Neural cell (in vitro differentiated cells): ENCODE results near the gene CD151. TPM values are rescaled to one million over a fixed set of nuclear protein-coding genes. Genes with fewer than 3 reads are reported as not detected.

ENCODE experiments used
- H2AFZ ChIP-seq: fragments of 200-600, 300-800 bp; sonication (generic), shearing (Covaris generic); 2 replicates; pipeline ENCODE4 v1.6.0; 2014; ENCODE audit warnings: low read depth, mild to moderate bottlenecking, antibody characterized with exemption, low read length, moderate library complexity
- H3F3A ChIP-seq: fragments of 200-600 bp; shearing (Covaris generic); 2 replicates; pipeline ENCODE4 v1.6.1; 2016; ENCODE audit warnings: mild to moderate bottlenecking, moderate library complexity, mixed read lengths, antibody characterized with exemption, low read length; ENCODE audit not compliant: insufficient read depth, poor library complexity, severe bottlenecking
- H3K27ac ChIP-seq: fragments of 200-600, 300-800 bp; sonication (generic), shearing (Covaris generic); 2 replicates; pipeline ENCODE4 v1.5.1; 2014; ENCODE audit warnings: mild to moderate bottlenecking, low read length, moderate library complexity
- H3K27me3 ChIP-seq: fragments of 300-800, 200-600 bp; sonication (generic), shearing (Covaris generic); 2 replicates; pipeline ENCODE4 v1.6.0; 2014; ENCODE audit warnings: mild to moderate bottlenecking, low read depth, low read length, moderate library complexity; ENCODE audit not compliant: insufficient read depth
- H3K36me3 ChIP-seq: fragments of 300-800, 200-600 bp; sonication (generic), shearing (Covaris generic); 2 replicates; pipeline ENCODE4 v1.5.1; 2014; ENCODE audit warnings: mild to moderate bottlenecking, antibody characterized with exemption, low read length, moderate library complexity; ENCODE audit not compliant: insufficient read depth
- H3K4me2 ChIP-seq: fragments of 300-800, 200-600 bp; sonication (generic), shearing (Covaris generic); 2 replicates; pipeline ENCODE4 v1.6.0; 2014; ENCODE audit warnings: mild to moderate bottlenecking, low read length
- H3K4me3 ChIP-seq: fragments of 300-800, 200-600 bp; sonication (generic), shearing (Covaris generic); 2 replicates; pipeline ENCODE4 v1.5.1; 2014; ENCODE audit warnings: mild to moderate bottlenecking, low read length, moderate library complexity
- H3K79me2 ChIP-seq: fragments of 200-600 bp; shearing (Covaris generic); replicated peaks from 2 replicates; pipeline ENCODE4 v1.6.0; 2014; ENCODE audit warnings: mild to moderate bottlenecking, low read length, moderate library complexity; ENCODE audit not compliant: insufficient read depth
- H3K9ac ChIP-seq: fragments of 300-800, 200-600 bp; sonication (generic), shearing (Covaris generic); 2 replicates; pipeline ENCODE4 v1.6.1; 2016; ENCODE audit warnings: mild to moderate bottlenecking, low read length, mixed read lengths
- H3K9me2 ChIP-seq: fragments of 200-600 bp; shearing (Covaris generic); 2 replicates; pipeline ENCODE4 v1.6.1; 2016; ENCODE audit warnings: mild to moderate bottlenecking, low read length, mixed read lengths; ENCODE audit not compliant: insufficient read depth
- H3K9me3 ChIP-seq: fragments of 200-600, 300-800 bp; sonication (generic), shearing (Covaris generic); 2 replicates; pipeline ENCODE4 v1.6.1; 2016; ENCODE audit warnings: mild to moderate bottlenecking, mixed run types, low read length, moderate library complexity, mixed read lengths
- H4K20me1 ChIP-seq: fragments of 200-600 bp; shearing (Covaris generic); 2 replicates; pipeline ENCODE4 v1.6.1; 2016; ENCODE audit warnings: mild to moderate bottlenecking, mixed run types; ENCODE audit not compliant: insufficient read depth
- EP300 ChIP-seq: fragments of 450-650 bp; conservative IDR thresholded peaks from 2 replicates; pipeline ENCODE4 v1.6.1; 2014; ENCODE audit warnings: antibody characterized with exemption, mild to moderate bottlenecking, moderate library complexity; ENCODE audit not compliant: poor library complexity, severe bottlenecking
- EZH2 ChIP-seq: fragments of 200-600, 300-800 bp; shearing (Covaris generic), sonication (generic); IDR thresholded peaks from 2 replicates; pipeline ENCODE4 v1.6.1; 2014; ENCODE audit warnings: antibody characterized with exemption, low read length, borderline replicate concordance, mild to moderate bottlenecking; ENCODE audit not compliant: insufficient read depth, poor library complexity, severe bottlenecking
- MXI1 ChIP-seq: fragments of 450-650 bp; conservative IDR thresholded peaks from 2 replicates; pipeline ENCODE4 v1.6.1; 2014; ENCODE audit warnings: antibody characterized with exemption, mild to moderate bottlenecking; ENCODE audit not compliant: poor library complexity, severe bottlenecking
- POLR2AphosphoS5 ChIP-seq: IDR thresholded peaks from 2 replicates; pipeline ENCODE4 v1.6.1; 2012
- RAD21 ChIP-seq: fragments of 450-650 bp; conservative IDR thresholded peaks from 2 replicates; pipeline ENCODE4 v1.6.1; 2014; ENCODE audit warnings: antibody characterized with exemption, mild to moderate bottlenecking, moderate library complexity
- TAF1 ChIP-seq: IDR thresholded peaks from 2 replicates; pipeline ENCODE4 v1.6.1; 2012; ENCODE audit warnings: low read depth
- polyA plus RNA-seq: library from polyadenylated mRNA; depleted of rRNA; stranded (reverse); fragments of >200 nt; gene quantifications from 2 replicates; pipeline ENCODE4 v1.2.3, GENCODE V29; 2014
- TF ChIP-seq, protein P1 (sequence below): IDR thresholded peaks from 2 replicates; pipeline ENCODE4 v1.6.1; 2012; ENCODE audit warnings: borderline replicate concordance
- TF ChIP-seq, protein P2 (sequence below): fragments of 450-650 bp; IDR thresholded peaks from 2 replicates; pipeline ENCODE4 v1.5.1; 2014; ENCODE audit warnings: antibody characterized with exemption, mild to moderate bottlenecking, moderate library complexity; ENCODE audit not compliant: poor library complexity, severe bottlenecking

CD151 gene
- polyA plus RNA-seq, 1 donor from 2014 or later = 70.8 TPM

- H3K9me2 ChIP-seq = no peaks in the 10 kb centered on the region
- H4K20me1 ChIP-seq = no peaks in the 10 kb centered on the region
- no peaks in the 10 kb centered on the region for H3F3A ChIP-seq
- H3K9me3 ChIP-seq = no peaks in the 10 kb centered on the region
- TF ChIP-seq, protein P1, sequence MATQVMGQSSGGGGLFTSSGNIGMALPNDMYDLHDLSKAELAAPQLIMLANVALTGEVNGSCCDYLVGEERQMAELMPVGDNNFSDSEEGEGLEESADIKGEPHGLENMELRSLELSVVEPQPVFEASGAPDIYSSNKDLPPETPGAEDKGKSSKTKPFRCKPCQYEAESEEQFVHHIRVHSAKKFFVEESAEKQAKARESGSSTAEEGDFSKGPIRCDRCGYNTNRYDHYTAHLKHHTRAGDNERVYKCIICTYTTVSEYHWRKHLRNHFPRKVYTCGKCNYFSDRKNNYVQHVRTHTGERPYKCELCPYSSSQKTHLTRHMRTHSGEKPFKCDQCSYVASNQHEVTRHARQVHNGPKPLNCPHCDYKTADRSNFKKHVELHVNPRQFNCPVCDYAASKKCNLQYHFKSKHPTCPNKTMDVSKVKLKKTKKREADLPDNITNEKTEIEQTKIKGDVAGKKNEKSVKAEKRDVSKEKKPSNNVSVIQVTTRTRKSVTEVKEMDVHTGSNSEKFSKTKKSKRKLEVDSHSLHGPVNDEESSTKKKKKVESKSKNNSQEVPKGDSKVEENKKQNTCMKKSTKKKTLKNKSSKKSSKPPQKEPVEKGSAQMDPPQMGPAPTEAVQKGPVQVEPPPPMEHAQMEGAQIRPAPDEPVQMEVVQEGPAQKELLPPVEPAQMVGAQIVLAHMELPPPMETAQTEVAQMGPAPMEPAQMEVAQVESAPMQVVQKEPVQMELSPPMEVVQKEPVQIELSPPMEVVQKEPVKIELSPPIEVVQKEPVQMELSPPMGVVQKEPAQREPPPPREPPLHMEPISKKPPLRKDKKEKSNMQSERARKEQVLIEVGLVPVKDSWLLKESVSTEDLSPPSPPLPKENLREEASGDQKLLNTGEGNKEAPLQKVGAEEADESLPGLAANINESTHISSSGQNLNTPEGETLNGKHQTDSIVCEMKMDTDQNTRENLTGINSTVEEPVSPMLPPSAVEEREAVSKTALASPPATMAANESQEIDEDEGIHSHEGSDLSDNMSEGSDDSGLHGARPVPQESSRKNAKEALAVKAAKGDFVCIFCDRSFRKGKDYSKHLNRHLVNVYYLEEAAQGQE = no peak
- TF ChIP-seq, protein P2, sequence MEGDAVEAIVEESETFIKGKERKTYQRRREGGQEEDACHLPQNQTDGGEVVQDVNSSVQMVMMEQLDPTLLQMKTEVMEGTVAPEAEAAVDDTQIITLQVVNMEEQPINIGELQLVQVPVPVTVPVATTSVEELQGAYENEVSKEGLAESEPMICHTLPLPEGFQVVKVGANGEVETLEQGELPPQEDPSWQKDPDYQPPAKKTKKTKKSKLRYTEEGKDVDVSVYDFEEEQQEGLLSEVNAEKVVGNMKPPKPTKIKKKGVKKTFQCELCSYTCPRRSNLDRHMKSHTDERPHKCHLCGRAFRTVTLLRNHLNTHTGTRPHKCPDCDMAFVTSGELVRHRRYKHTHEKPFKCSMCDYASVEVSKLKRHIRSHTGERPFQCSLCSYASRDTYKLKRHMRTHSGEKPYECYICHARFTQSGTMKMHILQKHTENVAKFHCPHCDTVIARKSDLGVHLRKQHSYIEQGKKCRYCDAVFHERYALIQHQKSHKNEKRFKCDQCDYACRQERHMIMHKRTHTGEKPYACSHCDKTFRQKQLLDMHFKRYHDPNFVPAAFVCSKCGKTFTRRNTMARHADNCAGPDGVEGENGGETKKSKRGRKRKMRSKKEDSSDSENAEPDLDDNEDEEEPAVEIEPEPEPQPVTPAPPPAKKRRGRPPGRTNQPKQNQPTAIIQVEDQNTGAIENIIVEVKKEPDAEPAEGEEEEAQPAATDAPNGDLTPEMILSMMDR = no peak
- TF ChIP-seq POLR2AphosphoS5 = no peak
- TF ChIP-seq EP300 = no peak
- no peak for TF ChIP-seq TAF1
- no peak for TF ChIP-seq EZH2
- H3K79me2 ChIP-seq = peaks cover 8% of the 10 kb centered on the region
- no peaks in the 10 kb centered on the region for H3K27me3 ChIP-seq
- H3K36me3 ChIP-seq = no peaks in the 10 kb centered on the region
- H3K4me2 ChIP-seq = no peak overlapping the region
- H2AFZ ChIP-seq = no peak overlapping the region
- no peak overlapping the region for H3K27ac ChIP-seq
- H3K4me3 ChIP-seq = no peak overlapping the region
- no peak overlapping the region for H3K9ac ChIP-seq
Observed at GRCh38 chr11:815675-816432, 16.9 kb upstream of the CD151 start.

DNA sequence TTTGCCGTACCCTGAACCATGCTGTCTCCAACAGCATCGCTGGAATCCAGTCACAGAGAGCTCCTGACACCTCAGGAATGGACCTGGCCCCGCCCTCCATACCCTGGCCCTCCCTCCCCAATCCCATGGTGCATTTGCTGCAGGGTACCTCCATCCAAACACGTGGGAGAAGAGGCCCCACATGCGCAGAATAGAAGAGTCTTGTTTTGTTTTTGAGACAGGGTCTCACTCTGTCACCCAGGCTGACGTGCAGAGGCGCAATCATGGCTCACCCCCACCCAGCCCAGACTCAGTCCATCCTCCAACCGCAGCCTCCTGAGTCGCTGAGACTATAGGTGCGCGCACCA lies 16.3 kb upstream of the CD151 start:
- Histone ChIP-seq H4K20me1 (no peaks in the 10 kb centered on the region), H3K9me2 (no peaks in the 10 kb centered on the region), H3K27ac (no peak overlapping the region), H3K79me2 (peaks cover 3% of the 10 kb centered on the region), H3K4me2 (no peak overlapping the region), H3K4me3 (no peak overlapping the region), H3K9ac (no peak overlapping the region), H3K9me3 (no peaks in the 10 kb centered on the region), H3K27me3 (no peaks in the 10 kb centered on the region), H3K36me3 (no peaks in the 10 kb centered on the region), H3F3A (no peaks in the 10 kb centered on the region), H2AFZ (no peak overlapping the region)
- TF ChIP-seq EP300 = no peak
- no peak for TF ChIP-seq MXI1
- no peak for TF ChIP-seq EZH2
- TF ChIP-seq, protein P1 = no peak
- no peak for TF ChIP-seq RAD21
- no peak for TF ChIP-seq POLR2AphosphoS5
